Hindlimb muscle (tissue), 1 donor: ENCODE measurements around the gene LCE2B. TPM values are rescaled to one million over a fixed set of nuclear protein-coding genes. Genes with fewer than 3 reads are reported as not detected.
"Not testable (repeated sequence)": the region's sequence is repeated elsewhere in the genome, so short reads cannot be mapped to it uniquely, and the experiment has no call there.

Experiments
- DNase-seq: peaks from one replicate; pipeline ENCODE4 v3.0.0-alpha.2; 2013
- polyA plus RNA-seq: library from polyadenylated mRNA; unstranded; fragments of 120-200 nt; gene quantifications from one replicate; pipeline ENCODE4 v1.2.1, GENCODE V29; 2013; ENCODE audit not compliant: insufficient read length

The LCE2B gene
- not detected for polyA plus RNA-seq

DNA sequence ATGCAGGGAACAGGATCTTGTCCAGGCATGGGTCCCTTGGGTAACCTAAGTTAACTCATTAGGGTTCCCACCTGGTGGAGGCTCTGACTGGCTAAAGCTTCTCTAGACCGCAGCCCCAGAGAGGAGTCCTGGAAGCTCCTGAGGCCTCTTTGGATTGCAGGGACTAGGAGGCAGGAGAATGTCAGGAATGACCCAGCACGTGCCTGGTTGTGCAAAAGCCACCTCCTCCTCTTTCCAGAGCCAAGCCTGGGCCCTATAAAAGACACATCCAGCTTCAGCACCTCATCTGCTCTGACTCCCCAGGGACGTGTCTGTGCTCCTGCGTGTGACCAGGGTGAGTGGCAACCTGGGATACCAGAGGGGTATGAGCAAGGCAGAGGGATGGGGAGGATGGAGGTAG lies at the start of gene LCE2B:
Gene LCE2B, plus strand, starts transcription at position 301 of the 400 bp plus-strand sequence. CDS start 721 bp downstream, outside the sequence.
- not testable (repeated sequence) for DNase-seq

GRCh38 chr1:152640351-152640750 lies 45.6 kb upstream of the LCE2B start:
- no peak for DNase-seq

DNA sequence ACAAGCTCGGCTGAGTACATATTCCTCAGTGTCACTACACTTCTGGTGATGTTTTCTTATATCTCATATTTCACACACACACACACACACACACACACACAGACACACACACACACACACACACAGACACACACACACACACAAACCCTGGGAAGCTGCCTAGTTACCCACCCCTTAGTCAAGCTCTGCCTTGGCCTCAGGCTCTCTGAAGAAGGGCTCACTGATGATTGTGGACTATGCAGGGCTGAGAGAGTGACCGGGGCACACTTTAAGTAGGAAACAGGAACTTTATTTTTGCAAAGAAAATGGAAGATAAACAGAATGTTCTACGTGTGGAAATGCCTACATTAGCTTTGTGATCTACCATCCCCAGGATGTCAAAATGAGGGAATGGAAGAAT lies 42.0 kb upstream of the LCE2B start:
- no peak for DNase-seq

- DNase-seq: no peak
These were observed 40.8 kb upstream of the LCE2B start for GRCh38 chr1:152645146-152645545.

- DNase-seq: no peak
These were observed 39.3 kb upstream of the LCE2B start for GRCh38 chr1:152646656-152647055.

- peak; percentile 36 for DNase-seq
These were observed 31.8 kb upstream of the LCE2B start for GRCh38 chr1:152654110-152654509.

- DNase-seq: no peak
These were observed 29.5 kb upstream of the LCE2B start for GRCh38 chr1:152656459-152656858.

GRCh38 chr1:152657677-152658076 lies 28.2 kb upstream of the LCE2B start:
- no peak for DNase-seq

- no peak for DNase-seq
These were observed 27.3 kb upstream of the LCE2B start for GRCh38 chr1:152658649-152659048.

DNA sequence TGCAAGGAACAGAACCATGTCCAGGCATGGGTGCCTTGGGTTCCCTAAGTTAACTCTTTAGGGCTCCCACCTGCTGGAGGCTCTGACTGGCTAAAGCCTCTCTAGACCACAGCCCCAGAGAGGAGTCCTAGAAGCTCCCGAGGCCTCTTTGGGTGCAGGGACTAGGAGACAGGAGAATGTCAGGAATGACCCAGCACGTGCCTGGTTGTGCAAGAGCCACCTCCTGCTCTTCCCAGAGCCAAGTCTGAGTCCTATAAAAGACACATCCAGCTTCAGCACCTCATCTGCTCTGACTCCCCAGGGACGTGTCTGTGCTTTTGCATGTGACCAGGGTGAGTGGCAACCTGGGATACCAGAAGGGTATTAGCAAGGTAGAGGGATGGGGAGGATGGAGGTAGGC lies 22.8 kb upstream of the LCE2B start, which contains the start of gene LCE2D:
Gene LCE2D, plus strand, starts transcription at position 283 of the 400 bp plus-strand sequence. CDS start 726 bp downstream, outside the sequence.
- no peak for DNase-seq

- not testable (repeated sequence) for DNase-seq
These were observed 19.8 kb upstream of the LCE2B start for GRCh38 chr1:152666171-152666570.

DNA sequence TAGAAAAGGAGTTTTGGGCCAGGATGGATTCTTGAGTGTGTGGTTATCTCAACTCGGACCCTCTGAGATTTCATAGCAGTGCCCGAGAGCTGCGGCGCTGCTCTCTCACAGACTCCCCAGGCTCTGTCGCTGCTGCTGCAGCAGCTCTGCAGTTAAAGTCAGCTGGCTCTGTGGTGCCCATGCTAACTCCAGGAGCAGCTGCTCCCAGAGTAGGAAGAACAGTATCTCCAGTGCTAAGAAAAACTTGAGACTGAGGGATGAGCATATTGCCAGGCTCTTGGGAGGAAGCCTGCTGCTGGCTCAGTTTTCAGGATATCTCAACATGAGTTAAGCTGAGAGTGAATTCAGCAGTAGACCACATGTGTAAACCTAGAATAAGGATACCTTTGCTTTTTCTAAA lies 18.3 kb upstream of the LCE2B start:
- DNase-seq: no peak

DNA sequence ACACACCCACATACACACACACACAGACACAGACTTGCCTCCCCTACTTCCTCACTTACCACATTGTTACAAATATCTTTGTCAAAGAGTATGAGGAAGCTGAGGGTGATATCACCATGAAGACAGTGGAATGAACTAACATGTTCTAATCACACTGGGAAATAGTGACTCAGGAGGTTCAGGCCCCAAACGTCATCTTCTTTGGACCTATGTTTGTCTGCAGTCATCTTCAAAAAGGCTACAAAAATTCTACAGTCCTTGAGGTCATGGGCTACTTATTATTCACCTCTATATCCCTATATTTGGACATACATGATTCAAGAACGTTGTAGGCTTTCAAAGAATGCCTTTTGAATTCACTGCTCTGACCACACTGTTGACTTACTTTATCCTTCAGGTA lies 12.9 kb upstream of the LCE2B start:
- DNase-seq: no peak

DNA sequence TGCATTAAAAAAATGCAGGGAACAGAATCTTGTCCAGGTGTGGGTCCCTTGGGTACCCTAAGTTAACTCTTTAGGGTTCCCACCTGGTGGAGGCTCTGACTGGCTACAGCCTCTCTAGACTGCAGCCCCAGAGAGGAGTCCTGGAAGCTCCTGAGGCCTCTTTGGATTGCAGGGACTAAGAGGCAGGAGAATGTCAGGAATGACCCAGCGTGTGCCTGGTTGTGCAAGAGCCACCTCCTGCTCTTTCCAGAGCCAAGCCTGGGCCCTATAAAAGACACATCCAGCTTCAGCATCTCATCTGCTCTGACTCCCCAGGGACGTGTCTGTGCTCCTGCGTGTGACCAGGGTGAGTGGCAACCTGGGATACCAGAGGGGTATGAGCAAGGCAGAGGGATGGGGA lies 10.9 kb upstream of the LCE2B start, which contains the start of gene LCE2C:
Gene LCE2C, plus strand, starts transcription at position 297 of the 400 bp plus-strand sequence. CDS start 737 bp downstream, outside the sequence.
- DNase-seq: not testable (repeated sequence)

DNA sequence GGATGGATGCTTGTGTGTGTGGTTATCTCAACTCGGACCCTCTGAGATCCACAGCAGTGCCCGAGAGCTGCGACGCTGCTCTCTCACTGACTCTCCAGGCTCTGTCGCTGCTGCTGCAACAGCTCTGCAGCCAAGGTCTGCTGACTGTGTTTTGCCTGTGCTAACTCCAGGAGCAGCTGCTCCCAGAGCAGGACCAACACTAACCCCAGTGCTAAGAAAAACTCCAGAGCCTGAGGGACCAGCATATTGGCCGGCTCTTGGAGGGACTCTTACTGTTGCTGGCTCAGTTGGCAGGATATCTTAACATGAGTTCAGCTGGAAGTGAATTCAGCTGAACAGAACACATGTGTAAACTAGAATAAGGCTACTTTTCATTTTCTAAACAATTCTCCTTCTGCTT lies 6.5 kb upstream of the LCE2B start:
- DNase-seq: peak; percentile 12

GRCh38 chr1:152681616-152682015 lies 4.3 kb upstream of the LCE2B start:
- DNase-seq: no peak

DNA sequence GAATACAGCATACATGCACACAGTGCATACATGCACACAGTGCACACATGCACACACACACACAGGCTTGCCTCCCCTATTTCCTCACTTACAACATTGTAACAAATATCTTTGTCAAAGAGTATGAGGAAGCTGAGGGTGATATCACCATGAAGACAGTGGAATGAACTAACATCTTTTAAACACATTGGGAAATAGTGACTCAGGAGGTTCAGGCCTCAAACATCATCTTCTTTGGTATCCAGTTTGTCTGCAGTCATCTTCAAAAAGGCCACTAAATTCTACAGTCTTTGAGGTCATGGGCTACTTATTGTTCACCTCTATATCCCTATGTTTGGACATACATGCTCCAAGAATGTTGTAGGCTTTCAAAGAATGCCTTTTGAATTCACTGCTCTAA lies 2.1 kb upstream of the LCE2B start:
- no peak for DNase-seq

- DNase-seq: no peak
These were observed 12.0 kb downstream of the LCE2B start, which contains the start of gene LCE2A for GRCh38 chr1:152697701-152698600. LCE2A (plus strand) TSS chr1:152698345; CDS start chr1:152698902, 557 bp downstream.

DNA sequence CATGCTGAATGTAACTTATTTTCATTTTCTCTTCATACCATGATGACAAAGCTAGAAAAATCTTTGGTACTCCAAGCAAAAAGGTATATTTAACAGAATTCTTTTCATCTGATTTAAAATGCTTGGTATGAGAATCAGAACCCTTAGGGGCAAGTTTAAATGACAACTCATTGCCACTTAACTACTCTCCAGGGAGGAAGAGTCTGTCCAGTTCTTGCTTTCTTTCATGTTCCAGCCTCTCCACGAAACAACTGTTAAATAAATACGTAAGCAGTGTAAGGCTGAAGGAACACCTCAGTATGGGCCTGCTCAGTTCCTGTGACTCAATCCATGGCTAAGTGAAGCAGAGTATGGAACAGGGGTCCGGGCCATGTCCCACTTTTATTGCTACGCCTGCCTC lies 13.8 kb downstream of the LCE2B start:
- DNase-seq: no peak

- no peak for DNase-seq
These were observed 21.9 kb downstream of the LCE2B start, which contains the start of gene LCE4A for GRCh38 chr1:152707860-152708259. LCE4A (plus strand) TSS chr1:152708160; CDS start chr1:152709076, 916 bp downstream.

- no peak for DNase-seq
These were observed 32.3 kb downstream of the LCE2B start for GRCh38 chr1:152718238-152718637.

DNA sequence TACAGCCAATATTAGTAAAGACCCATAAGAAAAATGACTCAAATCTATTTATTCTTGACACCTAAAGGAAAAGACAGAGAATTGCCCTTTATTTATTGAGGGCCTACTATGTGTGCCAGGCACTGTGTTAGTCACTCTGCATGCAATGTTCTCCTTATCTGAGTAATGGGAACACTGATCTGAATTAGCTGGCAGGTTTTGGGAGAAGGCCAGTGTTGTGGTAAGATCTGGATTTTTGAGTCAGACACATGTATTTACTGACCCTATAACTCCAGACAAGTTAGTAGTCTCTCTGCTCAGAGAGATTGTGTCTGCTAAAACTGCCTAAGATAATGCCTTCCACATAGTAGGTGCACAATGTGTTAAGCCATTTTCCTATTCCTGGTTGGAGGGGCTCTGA lies 39.3 kb downstream of the LCE2B start:
- DNase-seq: no peak

DNA sequence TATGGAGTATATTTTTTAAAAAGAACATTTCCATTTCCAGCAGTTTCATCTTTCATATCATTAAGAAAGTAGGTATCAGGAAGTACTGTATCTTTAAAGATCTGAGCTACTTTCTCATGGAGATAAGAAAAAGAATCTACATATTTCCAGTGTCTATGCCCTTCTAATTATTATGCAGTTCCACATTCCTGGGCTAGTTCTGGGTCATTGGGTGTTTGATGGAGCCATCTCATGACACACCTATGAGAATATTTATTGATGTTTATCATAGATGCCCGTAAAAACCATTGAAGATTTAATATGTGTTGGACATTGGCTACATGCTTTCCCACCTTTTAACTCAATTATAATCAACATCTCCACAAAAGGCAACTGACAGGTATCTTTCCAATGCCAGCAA lies 43.1 kb downstream of the LCE2B start:
- DNase-seq: no peak

DNA sequence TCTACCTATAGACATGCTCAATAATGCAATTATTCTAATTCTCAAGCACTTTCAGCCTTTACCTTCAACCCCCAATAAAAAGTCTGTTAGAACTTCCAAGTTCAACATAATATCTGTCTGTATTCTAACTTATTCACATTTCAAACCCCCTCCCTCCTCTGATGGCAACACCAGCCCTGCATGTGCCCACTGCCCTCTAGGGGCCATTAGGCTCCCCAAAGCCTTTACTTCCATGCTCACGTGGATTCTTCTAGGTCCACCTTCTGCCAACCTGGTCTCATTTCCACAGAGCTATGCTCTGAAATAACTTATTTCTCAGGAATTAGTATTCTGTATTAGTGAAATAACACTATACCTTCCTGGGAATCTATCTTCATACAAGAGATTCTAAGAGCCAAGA lies 49.7 kb downstream of the LCE2B start:
- DNase-seq: no peak
